ENCODE data around the gene DDOST.

GRCh38 chr1:20609541-20609940 is 51.6 kb downstream of the DDOST start:
- TF ChIP-seq, protein P1, sequence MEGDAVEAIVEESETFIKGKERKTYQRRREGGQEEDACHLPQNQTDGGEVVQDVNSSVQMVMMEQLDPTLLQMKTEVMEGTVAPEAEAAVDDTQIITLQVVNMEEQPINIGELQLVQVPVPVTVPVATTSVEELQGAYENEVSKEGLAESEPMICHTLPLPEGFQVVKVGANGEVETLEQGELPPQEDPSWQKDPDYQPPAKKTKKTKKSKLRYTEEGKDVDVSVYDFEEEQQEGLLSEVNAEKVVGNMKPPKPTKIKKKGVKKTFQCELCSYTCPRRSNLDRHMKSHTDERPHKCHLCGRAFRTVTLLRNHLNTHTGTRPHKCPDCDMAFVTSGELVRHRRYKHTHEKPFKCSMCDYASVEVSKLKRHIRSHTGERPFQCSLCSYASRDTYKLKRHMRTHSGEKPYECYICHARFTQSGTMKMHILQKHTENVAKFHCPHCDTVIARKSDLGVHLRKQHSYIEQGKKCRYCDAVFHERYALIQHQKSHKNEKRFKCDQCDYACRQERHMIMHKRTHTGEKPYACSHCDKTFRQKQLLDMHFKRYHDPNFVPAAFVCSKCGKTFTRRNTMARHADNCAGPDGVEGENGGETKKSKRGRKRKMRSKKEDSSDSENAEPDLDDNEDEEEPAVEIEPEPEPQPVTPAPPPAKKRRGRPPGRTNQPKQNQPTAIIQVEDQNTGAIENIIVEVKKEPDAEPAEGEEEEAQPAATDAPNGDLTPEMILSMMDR (conservative IDR thresholded peaks at IDR 0.05; ENCODE audit: low read depth, low read length): no peak
- TF ChIP-seq EZH2 (IDR thresholded peaks at IDR 0.05; ENCODE audit: borderline replicate concordance, low read depth, low read length, poor library complexity, severe bottlenecking): no peak
